B cell (primary cell): Measurements from ENCODE around the gene NAGPA. TPM values are rescaled to one million over a fixed set of nuclear protein-coding genes. Genes with fewer than 3 reads are reported as not detected.

Source experiments
- ATAC-seq: fragments of 200-7000 bp; cut with Tn5 transposase; one replicate; pipeline ENCODE4 v1.10.0; 2021; ENCODE audit warnings: low read depth, mild to moderate bottlenecking, moderate number of reproducible peaks, moderate library complexity
- CTCF ChIA-PET: fragments of 350-600 bp; sonication (Branson Sonifier 250); formaldehyde crosslinking; loops from one replicate; lab custom pipeline; 2021; ENCODE audit warnings: antibody characterized with exemption, inconsistent platforms; lab: Charles Lee
- POLR2A ChIA-PET: fragments of 350-600 bp; sonication (Branson Sonifier 250); formaldehyde crosslinking; loops from one replicate; lab custom pipeline; 2021; ENCODE audit warnings: antibody characterized with exemption; lab: Charles Lee
- DNase-seq: peaks from one replicate; pipeline ENCODE4 v3.0.0; 2013
- H2AFZ ChIP-seq: 2 replicates; pipeline ENCODE4 v1.6.1; 2012; ENCODE audit warnings: mild to moderate bottlenecking, low read depth, low read length; ENCODE audit not compliant: insufficient read depth, poor library complexity, severe bottlenecking
- H3K27ac ChIP-seq, 2 donors: 1 replicate in 1 of 2; 2 replicates in 1 of 2; pipeline ENCODE4 v1.5.1; 2012 to 2013; ENCODE audit warnings: low read length in 2 of 2, mild to moderate bottlenecking in 2 of 2, moderate library complexity in 1 of 2
- H3K27me3 ChIP-seq, 4 experiments: fragments of 200-600 bp in 1 of 4; sonication (generic) in 1 of 4; replicated peaks in 1 of 4; 1 replicate in 2 of 4; 2 replicates in 2 of 4; pipeline versions ENCODE4 v1.6.1 to v1.7.0; 2013 to 2016; ENCODE audit warnings: low read length in 3 of 4, mild to moderate bottlenecking in 2 of 4, mixed read lengths in 1 of 4, moderate library complexity in 1 of 4; ENCODE audit not compliant: insufficient read depth in 4 of 4, control insufficient read depth in 3 of 4; ENCODE audit errors: control extremely low read depth in 1 of 4
- H3K36me3 ChIP-seq, 2 experiments: replicated peaks in 1 of 2; 1 replicate in 1 of 2; 2 replicates in 1 of 2; pipeline versions ENCODE4 v1.6.1 to v1.7.1; 2013; ENCODE audit warnings: low read length in 1 of 2; ENCODE audit not compliant: insufficient read depth in 2 of 2, control insufficient read depth in 1 of 2; ENCODE audit errors: control extremely low read depth in 1 of 2, extremely low read depth in 1 of 2
- H3K4me1 ChIP-seq, 2 donors: fragments of 200-600 bp in 1 of 2; sonication (generic) in 1 of 2; 1 replicate in 1 of 2; 2 replicates in 1 of 2; pipeline versions ENCODE4 v1.5.1 to v1.6.1; 2013 to 2017; ENCODE audit warnings: low read length in 2 of 2; ENCODE audit not compliant: control insufficient read depth in 2 of 2, insufficient read depth in 2 of 2
- H3K4me2 ChIP-seq: replicated peaks from 2 replicates; pipeline ENCODE3; 2012; ENCODE audit warnings: mild to moderate bottlenecking, low read depth, low read length; ENCODE audit not compliant: poor library complexity, severe bottlenecking
- H3K4me3 ChIP-seq, 5 experiments: fragments of 200-600 bp in 1 of 5; sonication (generic) in 1 of 5; 1 replicate in 3 of 5; 2 replicates in 2 of 5; pipeline versions ENCODE4 v1.5.1 to v1.7.0; 2011 to 2016; ENCODE audit warnings: low read length in 4 of 5, mild to moderate bottlenecking in 4 of 5, low read depth in 2 of 5, control low read depth in 1 of 5, moderate library complexity in 1 of 5; ENCODE audit not compliant: insufficient read depth in 1 of 5; ENCODE audit errors: control extremely low read depth in 1 of 5, extremely low read depth in 1 of 5
- H3K79me2 ChIP-seq: fragments of 200-600 bp; sonication (generic); one replicate; pipeline ENCODE4 v1.6.0; 2016; ENCODE audit warnings: low read length; ENCODE audit not compliant: control insufficient read depth, insufficient read depth
- H3K9ac ChIP-seq: fragments of 200-600 bp; sonication (generic); 2 replicates; pipeline ENCODE4 v1.6.1; 2017; ENCODE audit warnings: mild to moderate bottlenecking, low read length, moderate library complexity
- H3K9me3 ChIP-seq, 3 donors: one replicate each; pipeline versions ENCODE4 v1.6.1 to v1.7.1; 2013; ENCODE audit warnings: low read length in 2 of 3; ENCODE audit not compliant: control insufficient read depth in 2 of 3, insufficient read depth in 1 of 3; ENCODE audit errors: control extremely low read depth in 1 of 3
- H4K20me1 ChIP-seq: 2 replicates; pipeline ENCODE4 v1.6.0; 2012; ENCODE audit warnings: mild to moderate bottlenecking, low read length; ENCODE audit not compliant: insufficient read depth, control insufficient read depth, poor library complexity, severe bottlenecking
- H3K27ac Mint-ChIP-seq: one replicate; pipeline ENCODE4 v1.8.0; 2021; ENCODE audit warnings: mixed read lengths
- H3K27me3 Mint-ChIP-seq: one replicate; pipeline ENCODE4 v1.8.0; 2021; ENCODE audit warnings: mixed read lengths
- H3K4me1 Mint-ChIP-seq: one replicate; pipeline ENCODE4 v1.8.0; 2021; ENCODE audit warnings: mixed read lengths
- H3K4me3 Mint-ChIP-seq: one replicate; pipeline ENCODE4 v1.8.0; 2021; ENCODE audit warnings: mixed read lengths
- H3K9me3 Mint-ChIP-seq: one replicate; pipeline ENCODE4 v1.8.0; 2022; ENCODE audit warnings: mixed read lengths; ENCODE audit not compliant: insufficient read depth
- CTCF ChIP-seq: fragments of 200-600 bp; IDR thresholded peaks from one replicate; pipeline ENCODE4 v1.8.0; 2022; ENCODE audit warnings: antibody characterized with exemption, mild to moderate bottlenecking
- EZH2 ChIP-seq: IDR thresholded peaks from 2 replicates; pipeline ENCODE4 v1.6.1; 2012; ENCODE audit warnings: borderline replicate concordance, low read depth, mild to moderate bottlenecking, moderate library complexity, low read length; ENCODE audit not compliant: insufficient read depth, poor library complexity, severe bottlenecking
- WGBS: methylation state at CpG from one replicate; pipeline ENCODE4 v1.1.5; 2013; ENCODE audit warnings: missing lambda C conversion rate; ENCODE audit not compliant: insufficient coverage; 5-methylcytosine and 5-hydroxymethylcytosine counted together
- intact Hi-C: fragments of 100-400 bp; cut with micrococcal nuclease; formaldehyde crosslinking; loops from one replicate; pipeline ENCODE4 v1.10.0; 2022
- polyA plus RNA-seq: library from polyadenylated mRNA; depleted of rRNA; stranded (reverse); fragments of >200 nt; gene quantifications from 2 replicates; pipeline ENCODE4 v1.2.3, GENCODE V29; 2012
- total RNA-seq, 2 donors: library from RNA; stranded (reverse); fragments of 120-200 nt in 1 of 2; gene quantifications; 1 replicate in 1 of 2; 2 replicates in 1 of 2; pipeline versions ENCODE4 v1.2.3 to v1.2.4, GENCODE V29; 2013 to 2022

Gene NAGPA
- total and polyA plus RNA-seq, 2 donors (not counting 1 experiment from before 2014, with no cell fraction given): 38.4 to 38.6 TPM

- Mint-ChIP-seq H3K27ac (no peak overlapping the region), H3K27me3 (peaks cover 18% of the 10 kb centered on the region), H3K4me1 (peaks cover 2% of the 10 kb centered on the region), H3K4me3 (no peak overlapping the region), H3K9me3 (no peaks in the 10 kb centered on the region)
- no peak for TF ChIP-seq CTCF
- TF ChIP-seq EZH2: no peak
- ATAC-seq: no peak
- no peak overlapping the region for H3K27ac ChIP-seq
- 60% methylated on average over 5 of the region's 5 CpGs for WGBS
- H3K9ac ChIP-seq: no peak overlapping the region
- no peaks in the 10 kb centered on the region for H4K20me1 ChIP-seq
- H3K4me2 ChIP-seq: no peak overlapping the region
- H3K4me1 ChIP-seq: no peaks in the 10 kb centered on the region
- ChIA-PET CTCF (no interaction called here), POLR2A (no interaction called here)
- no peaks in the 10 kb centered on the region for H3K9me3 ChIP-seq
- intact Hi-C loops: no loop called here
- no peak for DNase-seq
- no peaks in the 10 kb centered on the region for H3K36me3 ChIP-seq
- H2AFZ ChIP-seq: no peak overlapping the region
- no peak overlapping the region for H3K4me3 ChIP-seq
- peaks cover 0 to 8% (median 0%) of the 10 kb centered on the region in 4 experiments for H3K27me3 ChIP-seq
- H3K79me2 ChIP-seq: no peaks in the 10 kb centered on the region
Measured at GRCh38 chr16:5004311-5004710, 29.4 kb downstream of the NAGPA start.

- H3K27ac ChIP-seq: no peak overlapping the region
- no peak overlapping the region for H3K9ac ChIP-seq
- Mint-ChIP-seq H3K27me3 (peaks cover 17% of the 10 kb centered on the region), H3K9me3 (no peaks in the 10 kb centered on the region), H3K4me1 (peaks cover 2% of the 10 kb centered on the region), H3K27ac (no peak overlapping the region), H3K4me3 (no peak overlapping the region)
- ChIA-PET CTCF (no interaction called here), POLR2A (no interaction called here)
- no peak overlapping the region for H3K4me3 ChIP-seq
- ATAC-seq: no peak
- intact Hi-C loops: no loop called here
- H3K79me2 ChIP-seq: no peaks in the 10 kb centered on the region
- peaks cover 0 to 8% (median 0%) of the 10 kb centered on the region in 4 experiments for H3K27me3 ChIP-seq
- H3K9me3 ChIP-seq: no peaks in the 10 kb centered on the region
- no peaks in the 10 kb centered on the region for H3K36me3 ChIP-seq
- no peak overlapping the region for H2AFZ ChIP-seq
- no peak for DNase-seq
- H4K20me1 ChIP-seq: no peaks in the 10 kb centered on the region
- H3K4me2 ChIP-seq: no peak overlapping the region
- 70% methylated on average over 1 of the region's 10 CpGs for WGBS
- no peaks in the 10 kb centered on the region for H3K4me1 ChIP-seq
- no peak for TF ChIP-seq CTCF
- TF ChIP-seq EZH2: no peak
Measured at GRCh38 chr16:5003828-5004227, 29.9 kb downstream of the NAGPA start.
